ENCODE data around the gene AFF1.
A peak's percentile ranks its signal among the peaks of the same experiment; 100 is the strongest.

AFF1 gene

GRCh38 chr4:86921608-86922252, 13.1 kb upstream of the AFF1 start:
- no peak for DNase-seq (ENCODE audit: low read depth in 2 of 2)

GRCh38 chr4:86924811-86925210, 10.0 kb upstream of the AFF1 start:
- no peak for DNase-seq (ENCODE audit: low read depth in 2 of 2)

GRCh38 chr4:86926435-86927086, 8.2 kb upstream of the AFF1 start:
- no peak for DNase-seq (ENCODE audit: low read depth in 2 of 2)

GRCh38 chr4:86927843-86928395, 6.9 kb upstream of the AFF1 start:
- DNase-seq (ENCODE audit: low read depth in 2 of 2) = peak in 1 of 2 donors; percentile 28

- no peak for DNase-seq (ENCODE audit: low read depth in 2 of 2)
Measured at GRCh38 chr4:86928400-86929255, 6.2 kb upstream of the AFF1 start.

- DNase-seq (ENCODE audit: low read depth in 2 of 2) = no peak
Measured at GRCh38 chr4:86934147-86934770, 552 bp upstream of the AFF1 start.

GRCh38 chr4:86935566-86935852, 698 bp downstream of the AFF1 start:
- DNase-seq (ENCODE audit: low read depth in 2 of 2) = no peak

GRCh38 chr4:86935853-86936733, 1.3 kb downstream of the AFF1 start:
- peak; percentile 60 to 64 for DNase-seq (ENCODE audit: low read depth in 2 of 2)

GRCh38 chr4:86938771-86939520, 4.1 kb downstream of the AFF1 start:
- no peak for DNase-seq (ENCODE audit: low read depth in 2 of 2)

GRCh38 chr4:86939729-86940575, 5.1 kb downstream of the AFF1 start:
- DNase-seq (ENCODE audit: low read depth in 2 of 2) = no peak

- no peak for DNase-seq (ENCODE audit: low read depth in 2 of 2)
Measured at GRCh38 chr4:86940920-86941460, 6.2 kb downstream of the AFF1 start.

- DNase-seq (ENCODE audit: low read depth in 2 of 2) = no peak
Measured at GRCh38 chr4:86942185-86942666, 7.4 kb downstream of the AFF1 start.

- no peak for DNase-seq (ENCODE audit: low read depth in 2 of 2)
Measured at GRCh38 chr4:86944964-86945781, 10.4 kb downstream of the AFF1 start.

- DNase-seq (ENCODE audit: low read depth in 2 of 2) = no peak
Measured at GRCh38 chr4:86946868-86947500, 12.2 kb downstream of the AFF1 start.

GRCh38 chr4:86947501-86948120, 12.8 kb downstream of the AFF1 start:
- DNase-seq (ENCODE audit: low read depth in 2 of 2) = no peak

GRCh38 chr4:86948276-86948675, 13.5 kb downstream of the AFF1 start:
- DNase-seq (ENCODE audit: low read depth in 2 of 2) = no peak

- DNase-seq (ENCODE audit: low read depth in 2 of 2) = no peak
Measured at GRCh38 chr4:86950831-86951525, 16.2 kb downstream of the AFF1 start.

Data from stimulated activated CD8-positive, alpha-beta memory T cell treated with anti-CD3 and anti-CD28 coated beads, Interleukin-15, amount 100 ng/mL, for 48 hours (primary cell).